T follicular helper cell (primary cell): Measurements from ENCODE around the gene NFIX.

Experiments used
- DNase-seq: peaks from one replicate; pipeline ENCODE4 v3.0.0-alpha.2; 2020; ENCODE audit warnings: low read depth

Gene NFIX

DNA sequence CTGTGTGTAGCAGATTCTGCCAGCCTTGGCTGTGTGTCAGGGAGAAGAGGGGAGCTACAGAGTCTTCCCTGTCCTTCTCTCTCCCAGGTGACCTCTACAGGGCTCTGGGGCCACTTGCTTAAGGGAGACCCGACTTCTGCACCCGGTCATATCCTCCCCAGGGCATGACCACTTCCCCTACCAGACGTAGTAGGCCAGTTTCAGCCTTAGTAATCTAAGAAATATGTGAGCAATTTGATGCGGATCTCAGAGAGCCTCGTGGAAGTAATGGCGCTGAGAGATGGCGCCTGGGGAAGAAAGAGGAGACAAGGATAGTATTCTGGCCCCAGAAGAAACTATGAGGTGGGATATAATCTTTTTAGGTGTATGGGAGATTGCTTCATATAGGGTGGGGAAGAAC, 41.9 kb downstream of the NFIX start:
- no peak for DNase-seq

- no peak for DNase-seq
Measured at GRCh38 chr19:13037731-13038130, 42.5 kb downstream of the NFIX start.

DNA sequence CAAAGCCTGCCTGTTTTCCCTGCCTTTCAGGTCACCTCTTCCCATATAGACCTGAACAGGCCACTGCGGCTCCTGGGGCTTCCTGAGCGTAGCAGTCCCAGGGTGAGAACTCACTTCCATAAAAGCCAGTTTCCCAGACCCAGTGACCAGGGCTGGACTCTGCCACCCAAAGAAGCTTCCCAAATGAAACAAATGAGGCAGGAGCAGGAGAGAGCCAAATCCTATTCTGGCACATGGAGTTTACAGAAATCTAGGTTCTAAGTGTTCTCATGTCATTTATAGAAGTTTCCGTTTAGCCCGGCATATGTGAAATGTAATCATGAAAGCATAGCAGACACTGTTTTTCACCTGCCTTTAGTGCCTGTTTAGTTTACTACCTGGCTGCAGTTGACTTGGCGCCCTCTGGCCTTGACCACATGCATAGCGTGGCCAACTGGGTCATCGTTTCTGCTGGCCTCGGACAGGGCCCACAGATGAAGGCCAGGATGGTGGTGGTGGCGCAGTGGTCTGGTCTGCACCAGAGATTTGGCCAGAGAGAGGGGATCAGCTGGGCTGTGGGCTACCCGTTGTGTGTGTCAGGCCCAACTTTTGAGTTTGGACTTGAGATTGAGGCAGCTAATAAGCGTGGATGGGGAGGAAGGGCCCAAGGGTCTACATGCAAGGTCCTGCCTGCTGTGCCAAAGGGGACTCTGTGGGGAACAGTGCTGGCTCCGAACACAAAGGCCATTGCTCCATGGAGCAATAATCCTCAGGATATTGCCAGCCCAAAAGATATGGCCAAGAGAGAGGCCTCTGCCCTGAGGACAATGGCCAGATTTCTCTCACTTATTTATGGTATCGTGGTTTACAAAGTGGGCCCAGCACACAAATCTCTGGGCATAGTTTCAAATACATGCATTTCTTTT, 43.3 kb downstream of the NFIX start:
- no peak for DNase-seq

GRCh38 chr19:13039211-13039789, 44.0 kb downstream of the NFIX start:
- DNase-seq, result no peak

DNA sequence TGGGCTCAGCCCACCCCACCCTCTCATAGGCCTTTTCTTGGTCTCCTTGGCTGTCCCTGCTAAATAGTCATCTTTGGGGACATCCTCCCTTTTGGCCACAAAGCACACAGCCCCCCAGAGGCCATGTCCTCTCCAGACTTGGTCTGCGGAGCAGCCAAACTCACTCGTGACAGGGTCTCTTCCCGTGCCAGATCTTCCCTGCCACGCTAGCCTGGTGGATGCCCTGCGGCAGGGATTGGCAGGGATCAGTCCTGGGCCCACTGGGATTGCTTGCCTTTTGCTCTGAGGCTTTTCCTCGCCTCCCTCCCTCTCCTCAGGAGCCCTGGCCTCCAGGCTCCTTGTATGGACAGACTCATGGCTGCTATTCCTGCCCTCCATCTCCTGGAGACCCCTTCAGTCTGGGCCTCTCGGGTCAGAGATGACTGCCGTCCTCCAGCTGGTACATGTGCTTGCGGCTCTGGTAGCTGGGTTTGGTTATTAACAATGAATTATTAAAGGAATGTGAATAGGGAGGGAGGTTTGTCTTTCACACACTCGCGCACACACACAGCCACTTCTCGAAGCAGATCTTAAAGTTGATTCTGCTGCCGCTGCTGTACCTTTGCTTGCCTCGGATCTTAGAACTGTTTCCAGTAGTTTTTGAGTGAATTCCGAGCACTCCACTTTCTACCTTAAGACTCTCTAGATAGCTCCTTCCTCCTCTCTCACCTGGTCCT, 45.1 kb downstream of the NFIX start:
- no peak for DNase-seq

- DNase-seq, result no peak
Measured at GRCh38 chr19:13040948-13041292, 45.6 kb downstream of the NFIX start.

- no peak for DNase-seq
Measured at GRCh38 chr19:13042443-13043130, 47.3 kb downstream of the NFIX start.

DNA sequence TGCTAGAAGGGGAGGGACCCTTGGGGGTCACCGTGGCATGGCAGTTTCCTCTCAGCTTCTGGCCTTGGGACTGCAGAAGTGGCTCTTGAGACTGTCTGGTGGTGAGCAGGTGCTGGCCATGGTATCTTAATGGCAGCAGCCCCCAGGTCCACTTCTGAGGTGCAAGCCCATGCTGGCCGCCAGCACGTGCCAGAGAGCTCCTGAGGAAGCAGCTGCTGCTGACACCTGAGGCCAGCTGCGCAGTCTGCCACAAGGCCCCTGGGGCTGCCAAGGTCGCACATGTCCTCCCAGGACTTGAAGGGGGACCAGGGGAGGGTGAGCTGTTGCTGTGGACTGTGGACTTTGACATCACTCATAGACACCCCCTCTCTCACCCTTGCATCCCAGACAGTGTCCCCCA, 48.0 kb downstream of the NFIX start:
- DNase-seq, result no peak

DNA sequence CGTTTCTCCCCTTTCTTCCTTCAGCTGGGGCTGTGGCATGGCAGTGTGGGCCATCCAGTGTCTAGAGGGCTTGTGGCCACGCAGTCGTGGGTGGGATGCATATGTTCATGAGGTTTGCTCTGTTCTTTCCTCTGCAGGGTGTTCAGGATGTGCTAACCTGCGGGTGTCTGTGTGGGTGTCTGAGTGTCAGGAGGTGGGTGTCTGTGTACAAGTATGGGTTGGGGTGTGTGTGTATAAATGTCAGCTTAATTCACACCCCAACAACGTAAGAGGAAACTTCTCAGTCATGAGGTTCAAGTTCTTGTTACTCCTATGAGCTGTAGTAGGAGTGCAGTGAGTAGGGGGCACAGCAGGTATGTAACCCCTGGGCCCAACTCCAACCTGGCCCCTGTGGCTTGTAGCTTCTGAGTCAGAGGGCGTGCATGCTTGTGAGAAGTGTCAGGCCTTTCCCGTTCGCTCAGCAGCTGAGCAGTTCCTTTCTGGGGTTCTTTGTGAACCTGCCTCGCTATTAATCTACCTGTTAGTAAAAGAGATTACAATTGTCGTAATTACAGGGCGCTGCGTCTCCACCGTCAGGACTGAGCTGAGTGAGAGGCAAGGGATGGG, 49.1 kb downstream of the NFIX start:
- no peak for DNase-seq

DNA sequence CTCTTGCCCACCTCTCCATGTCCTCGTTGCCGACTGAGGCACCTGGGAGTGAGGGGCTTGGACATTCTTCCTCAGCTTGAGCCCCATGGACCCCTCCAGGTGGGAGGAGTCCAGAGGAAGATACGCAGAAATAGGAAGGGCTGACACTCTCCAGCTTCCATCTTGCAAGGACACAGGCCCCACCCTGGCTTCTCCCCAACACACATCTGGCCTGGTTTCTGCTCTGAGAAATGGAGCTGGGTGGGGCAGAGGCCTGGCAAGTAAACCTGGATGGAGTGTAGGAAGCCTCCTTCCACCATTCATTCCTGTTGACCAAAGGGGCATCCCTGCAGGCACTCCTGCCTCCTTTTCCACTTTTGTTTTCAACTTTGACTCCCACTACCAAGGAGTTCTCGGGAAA, 50.5 kb downstream of the NFIX start:
- no peak for DNase-seq

GRCh38 chr19:13047374-13047773, 52.1 kb downstream of the NFIX start:
- DNase-seq, result no peak

- DNase-seq, result no peak
Measured at GRCh38 chr19:13050274-13050673, 55.0 kb downstream of the NFIX start.

GRCh38 chr19:13051557-13052165, 56.4 kb downstream of the NFIX start:
- DNase-seq, result no peak

DNA sequence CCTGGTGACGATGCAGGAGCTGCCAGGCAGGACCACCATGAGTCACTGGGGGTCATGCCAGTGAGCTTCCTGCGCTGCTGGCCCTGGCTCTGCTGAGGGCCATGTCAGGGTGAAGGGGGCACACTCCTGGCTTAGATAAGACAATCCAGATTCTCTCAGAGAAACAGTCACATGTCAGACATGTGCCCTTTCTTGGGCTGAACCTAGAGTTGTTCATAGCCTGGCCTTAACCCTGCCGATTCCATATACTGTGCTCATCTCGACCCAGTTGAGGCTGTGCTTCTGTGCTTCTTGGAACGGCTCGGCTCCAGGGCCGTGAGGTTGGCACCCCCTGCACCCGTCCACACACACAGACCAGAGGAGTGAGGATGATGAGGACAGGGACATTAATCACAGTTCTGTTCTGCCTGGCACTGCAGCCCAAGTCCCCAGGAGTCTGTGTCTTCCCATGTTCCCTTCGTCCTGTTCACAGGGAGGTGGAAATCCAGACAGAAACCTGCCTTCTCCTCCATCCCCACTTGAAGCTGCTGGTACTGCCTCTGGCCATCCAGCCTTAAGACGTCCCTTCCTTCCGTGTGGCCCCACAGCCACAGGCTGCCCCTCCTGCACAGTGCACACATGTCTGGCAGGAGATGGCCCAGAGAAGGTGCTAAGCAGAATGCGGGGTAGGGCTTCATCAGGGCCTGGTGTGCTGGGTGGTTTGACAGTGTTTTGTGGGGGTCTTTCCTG, 57.3 kb downstream of the NFIX start:
- no peak for DNase-seq

GRCh38 chr19:13053238-13053637, 58.0 kb downstream of the NFIX start:
- DNase-seq, result no peak

DNA sequence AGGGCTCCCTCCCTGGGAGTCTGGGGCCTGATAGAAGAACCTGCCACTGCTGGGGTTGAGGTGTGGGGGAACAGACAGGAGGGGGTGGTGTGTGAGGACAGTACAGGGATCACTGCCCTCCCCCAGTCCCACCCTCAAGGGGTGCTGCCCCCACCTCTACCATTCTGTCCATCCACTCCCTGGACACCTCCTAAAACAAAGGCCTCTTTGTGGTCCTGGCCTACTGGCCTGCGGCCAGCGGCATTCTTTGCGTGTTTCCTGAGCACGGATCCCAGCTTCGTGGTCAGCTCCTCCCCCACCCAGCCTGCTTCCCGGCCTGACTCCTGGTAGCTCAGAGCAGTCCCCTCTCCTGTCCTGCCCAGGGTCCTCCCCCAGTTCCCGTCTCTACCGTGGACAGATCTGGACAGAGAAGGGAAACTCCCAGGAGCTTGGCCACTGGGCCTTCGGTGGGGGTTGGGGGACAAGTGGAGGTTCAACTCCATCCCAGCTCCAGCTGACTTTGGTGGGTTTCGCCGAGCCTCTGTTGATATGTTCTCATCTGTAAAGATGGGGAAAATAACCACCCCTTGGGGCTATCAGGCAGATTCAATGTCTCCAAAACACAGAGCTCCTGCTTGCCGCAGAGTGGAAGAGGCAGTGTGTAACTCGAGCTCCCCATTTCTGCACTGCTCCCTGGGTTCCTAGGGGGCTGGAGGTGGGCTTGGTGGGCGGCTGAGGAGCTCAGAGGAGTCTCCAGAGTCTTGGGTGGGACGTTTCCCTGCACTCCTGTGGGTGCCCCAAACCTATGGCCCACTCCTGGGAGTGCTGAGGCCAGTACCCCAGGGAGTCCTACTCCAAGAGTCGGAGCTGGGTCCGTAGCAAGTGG, 58.7 kb downstream of the NFIX start:
- no peak for DNase-seq

DNA sequence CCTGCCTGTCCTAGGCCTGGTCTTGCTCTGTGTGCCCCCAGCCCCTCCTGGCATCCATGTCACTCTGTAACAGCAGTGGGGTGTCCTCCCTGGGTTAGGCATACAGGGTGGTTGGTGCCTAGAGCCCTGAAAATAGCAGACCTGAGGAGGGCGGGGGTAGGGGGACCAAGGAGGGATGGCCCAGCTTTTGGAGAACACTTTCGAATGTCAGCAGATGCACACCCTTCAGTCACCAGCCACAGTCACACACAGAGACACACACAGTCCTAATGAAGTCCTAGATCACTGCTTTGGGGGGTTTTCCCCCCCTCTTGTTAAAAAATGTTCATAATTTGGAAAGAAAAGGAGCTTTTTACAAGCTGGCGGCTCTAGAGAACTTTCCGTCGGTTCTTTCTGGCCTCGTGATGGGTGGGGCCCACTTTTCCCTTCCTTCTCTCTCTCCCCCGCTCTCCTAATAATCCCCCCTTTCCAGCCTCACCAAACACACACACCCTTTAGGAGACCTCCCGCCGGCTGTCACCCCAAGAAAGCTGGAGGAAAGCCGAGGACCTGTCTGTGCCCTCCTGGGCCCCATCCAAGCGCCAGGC, 59.4 kb downstream of the NFIX start:
- no peak for DNase-seq

- DNase-seq, result no peak
Measured at GRCh38 chr19:13055213-13056051, 60.2 kb downstream of the NFIX start.
